Smooth muscle cell (in vitro differentiated cells): ENCODE results near the gene ID2. TPM values are rescaled to one million over a fixed set of nuclear protein-coding genes. Genes with fewer than 3 reads are reported as not detected.

Experiments
- DNase-seq: peaks from one replicate; lab custom pipeline; 2025; ENCODE audit not compliant: unreplicated experiment; lab: John Stamatoyannopoulos, UW
- H2AFZ ChIP-seq: fragments of 200-600 bp; sonication (generic); 2 replicates; pipeline ENCODE4 v1.6.0; 2016; ENCODE audit warnings: antibody characterized with exemption, low read depth, mild to moderate bottlenecking
- H3F3A ChIP-seq: fragments of 200-600 bp; sonication (generic); 2 replicates; pipeline ENCODE4 v1.6.0; 2017; ENCODE audit warnings: antibody characterized with exemption, low read depth
- H3K27ac ChIP-seq: fragments of 200-600 bp; sonication (generic); 2 replicates; pipeline ENCODE4 v1.5.1; 2016; ENCODE audit warnings: low read depth, mild to moderate bottlenecking
- H3K27me3 ChIP-seq: fragments of 200-600 bp; sonication (generic); 2 replicates; pipeline ENCODE4 v1.6.1; 2016; ENCODE audit warnings: low read depth, mild to moderate bottlenecking
- H3K36me3 ChIP-seq: fragments of 200-600 bp; sonication (generic); 2 replicates; pipeline ENCODE4 v1.5.1; 2016; ENCODE audit warnings: low read depth
- H3K4me1 ChIP-seq: fragments of 200-600 bp; sonication (generic); 2 replicates; pipeline ENCODE4 v1.5.1; 2016; ENCODE audit warnings: low read depth
- H3K4me2 ChIP-seq: fragments of 200-600 bp; sonication (generic); 2 replicates; pipeline ENCODE4 v1.6.0; 2016; ENCODE audit warnings: mild to moderate bottlenecking
- H3K4me3 ChIP-seq: fragments of 200-600 bp; sonication (generic); 2 replicates; pipeline ENCODE4 v1.5.1; 2016; ENCODE audit warnings: mild to moderate bottlenecking
- H3K79me2 ChIP-seq: fragments of 200-600 bp; sonication (generic); 2 replicates; pipeline ENCODE4 v1.6.0; 2016; ENCODE audit warnings: low read depth, mild to moderate bottlenecking
- H3K9ac ChIP-seq: fragments of 200-600 bp; sonication (generic); 2 replicates; pipeline ENCODE4 v1.6.0; 2016; ENCODE audit warnings: low read depth
- H3K9me3 ChIP-seq: fragments of 200-600 bp; sonication (generic); replicated peaks from 2 replicates; pipeline ENCODE4 v1.5.1; 2016; ENCODE audit warnings: low read depth
- H4K20me1 ChIP-seq: fragments of 200-600 bp; sonication (generic); 2 replicates; pipeline ENCODE4 v1.6.0; 2016; ENCODE audit warnings: low read depth
- CTCF ChIP-seq: fragments of 200-600 bp; sonication (generic); IDR thresholded peaks from 2 replicates; pipeline ENCODE4 v1.5.1; 2017; ENCODE audit warnings: borderline replicate concordance, mild to moderate bottlenecking, antibody characterized with exemption; ENCODE audit not compliant: insufficient read depth, poor library complexity, severe bottlenecking
- WGBS: methylation state at CpG from one replicate; pipeline ENCODE4 v1.1.7; 2016; ENCODE audit warnings: low lambda C conversion rate; 5-methylcytosine and 5-hydroxymethylcytosine counted together
- polyA plus RNA-seq: library from polyadenylated mRNA; unstranded; fragments of >200 nt; fragmentation: Nextera tagmentation; extraction: Ambion mirVana; gene quantifications from 2 replicates; pipeline ENCODE4 v1.2.1, GENCODE V29; 2016
- total RNA-seq: library from RNA; depleted of rRNA; stranded (reverse); fragments of >200 nt; gene quantifications from 2 replicates; pipeline ENCODE4 v1.2.3, GENCODE V29; 2014

ID2 gene
- total and polyA plus RNA-seq, 2 experiments from 2014 or later: 83.9 to 218 TPM

- no peak overlapping the region for H2AFZ ChIP-seq
- no peaks in the 10 kb centered on the region for H3K9me3 ChIP-seq
- H3K27me3 ChIP-seq: no peaks in the 10 kb centered on the region
- no peak for DNase-seq
- no peaks in the 10 kb centered on the region for H3K4me1 ChIP-seq
- H3K36me3 ChIP-seq: peaks cover 29% of the 10 kb centered on the region
- no peak overlapping the region for H3K4me3 ChIP-seq
- H3K4me2 ChIP-seq: no peak overlapping the region
- no peaks in the 10 kb centered on the region for H4K20me1 ChIP-seq
- no peaks in the 10 kb centered on the region for H3F3A ChIP-seq
- no peak overlapping the region for H3K27ac ChIP-seq
- no peak overlapping the region for H3K9ac ChIP-seq
- WGBS: 43% methylated on average over 9 of the region's 9 CpGs
- no peaks in the 10 kb centered on the region for H3K79me2 ChIP-seq
- no peak for TF ChIP-seq CTCF
Measured at GRCh38 chr2:8729939-8730338, 48.1 kb downstream of the ID2 start.

GRCh38 chr2:8732601-8733000, 50.7 kb downstream of the ID2 start:
- Histone ChIP-seq H3K4me2 (no peak overlapping the region), H4K20me1 (no peaks in the 10 kb centered on the region), H3K27ac (no peak overlapping the region), H3K79me2 (no peaks in the 10 kb centered on the region), H3K36me3 (peaks cover 31% of the 10 kb centered on the region), H3K9me3 (no peaks in the 10 kb centered on the region), H3K9ac (no peak overlapping the region), H2AFZ (no peak overlapping the region), H3K27me3 (no peaks in the 10 kb centered on the region), H3F3A (no peaks in the 10 kb centered on the region), H3K4me3 (no peak overlapping the region), H3K4me1 (no peaks in the 10 kb centered on the region)
- 99% methylated on average over 10 of the region's 10 CpGs for WGBS
- no peak for DNase-seq
- no peak for TF ChIP-seq CTCF

Other genes starting within 250 kb of the ID2 start
- 54.9 and 55.3 TPM in 2 replicates for gene KIDINS220, start 155.6 kb downstream of the ID2 start, total RNA-seq
- gene KIDINS220, start 155.6 kb downstream of the ID2 start, polyA plus RNA-seq: 17.8 and 22.3 TPM in 2 replicates